Measurements from ENCODE around the gene DOK7. TPM values are rescaled to one million over a fixed set of nuclear protein-coding genes. Genes with fewer than 3 reads are reported as not detected.
"Not testable (repeated sequence)": the region's sequence is repeated elsewhere in the genome, so short reads cannot be mapped to it uniquely, and the experiment has no call there.

Gene DOK7
- polyA plus RNA-seq, 4 donors: 0.28 to 7.5 (median 0.81) TPM; not detected in 1

GRCh38 chr4:3501126-3501824 lies 38.2 kb downstream of the DOK7 start:
- WGBS, 3 donors: 86 to 92% (median 89%) methylated on average over 22 to 24 of the region's 24 CpGs
- Histone ChIP-seq H3K27me3 (ENCODE audit: control insufficient read depth in 3 of 3, insufficient read depth in 3 of 3, low read length in 3 of 3) (no peaks in the 10 kb centered on the region), H3K9me3 (ENCODE audit: control insufficient read depth in 2 of 2, insufficient read depth in 1 of 2, low read depth in 1 of 2, low read length in 1 of 2) (no peaks in the 10 kb centered on the region), H3K27ac (ENCODE audit: low read depth in 1 of 3, low read length in 2 of 3) (no peak overlapping the region), H3K4me3 (ENCODE audit: low read depth in 1 of 3, low read length in 3 of 3) (no peak overlapping the region), H3K36me3 (ENCODE audit: control insufficient read depth in 3 of 3, insufficient read depth in 2 of 3, low read depth in 1 of 3, low read length in 3 of 3) (peaks cover 0 to 84% (median 6%) of the 10 kb centered on the region in 3 donors), H3K4me1 (ENCODE audit: control insufficient read depth in 3 of 3, insufficient read depth in 2 of 3, low read depth in 1 of 3, low read length in 2 of 3) (peaks cover 0 to 18% (median 0%) of the 10 kb centered on the region in 3 donors)
- DNase-seq (no peak), FAIRE-seq (no peak)

GRCh38 chr4:3501825-3502425 lies 38.8 kb downstream of the DOK7 start:
- no peaks in the 10 kb centered on the region for H3K27me3 ChIP-seq (ENCODE audit: control insufficient read depth in 3 of 3, insufficient read depth in 3 of 3, low read length in 3 of 3)
- DNase-seq (no peak), FAIRE-seq (no peak)
- 85 to 92% (median 90%) methylated on average over 19 of the region's 19 CpGs for WGBS, 3 donors
- H3K36me3 ChIP-seq (ENCODE audit: control insufficient read depth in 3 of 3, insufficient read depth in 2 of 3, low read depth in 1 of 3, low read length in 3 of 3): peaks cover 2 to 88% (median 6%) of the 10 kb centered on the region in 3 donors
- H3K9me3 ChIP-seq (ENCODE audit: control insufficient read depth in 2 of 2, insufficient read depth in 1 of 2, low read depth in 1 of 2, low read length in 1 of 2): no peaks in the 10 kb centered on the region
- H3K4me3 ChIP-seq (ENCODE audit: low read depth in 1 of 3, low read length in 3 of 3): no peak overlapping the region
- no peak overlapping the region for H3K27ac ChIP-seq (ENCODE audit: low read depth in 1 of 3, low read length in 2 of 3)
- H3K4me1 ChIP-seq (ENCODE audit: control insufficient read depth in 3 of 3, insufficient read depth in 2 of 3, low read depth in 1 of 3, low read length in 2 of 3): peaks cover 0 to 12% (median 0%) of the 10 kb centered on the region in 3 donors

GRCh38 chr4:3502941-3503936 lies 40.1 kb downstream of the DOK7 start:
- no peaks in the 10 kb centered on the region for H3K27me3 ChIP-seq (ENCODE audit: control insufficient read depth in 3 of 3, insufficient read depth in 3 of 3, low read length in 3 of 3)
- H3K36me3 ChIP-seq (ENCODE audit: control insufficient read depth in 3 of 3, insufficient read depth in 2 of 3, low read depth in 1 of 3, low read length in 3 of 3): peaks cover 2 to 83% (median 6%) of the 10 kb centered on the region in 3 donors
- DNase-seq (no peak), FAIRE-seq (no peak)
- no peak overlapping the region for H3K4me3 ChIP-seq (ENCODE audit: low read depth in 1 of 3, low read length in 3 of 3)
- no peaks in the 10 kb centered on the region for H3K4me1 ChIP-seq (ENCODE audit: control insufficient read depth in 3 of 3, insufficient read depth in 2 of 3, low read depth in 1 of 3, low read length in 2 of 3)
- no peak overlapping the region for H3K27ac ChIP-seq (ENCODE audit: low read depth in 1 of 3, low read length in 2 of 3)
- 89 to 91% (median 90%) methylated on average over 38 to 39 of the region's 39 CpGs for WGBS, 3 donors
- no peaks in the 10 kb centered on the region for H3K9me3 ChIP-seq (ENCODE audit: control insufficient read depth in 2 of 2, insufficient read depth in 1 of 2, low read depth in 1 of 2, low read length in 1 of 2)

GRCh38 chr4:3505231-3505630 lies 42.1 kb downstream of the DOK7 start:
- peaks cover 6 to 81% (median 7%) of the 10 kb centered on the region in 3 donors for H3K36me3 ChIP-seq (ENCODE audit: control insufficient read depth in 3 of 3, insufficient read depth in 2 of 3, low read depth in 1 of 3, low read length in 3 of 3)
- 88 to 98% (median 97%) methylated on average over 16 of the region's 16 CpGs for WGBS, 3 donors
- FAIRE-seq (no peak), DNase-seq (no peak)
- no peak overlapping the region for H3K4me3 ChIP-seq (ENCODE audit: low read depth in 1 of 3, low read length in 3 of 3)
- H3K4me1 ChIP-seq (ENCODE audit: control insufficient read depth in 3 of 3, insufficient read depth in 2 of 3, low read depth in 1 of 3, low read length in 2 of 3): no peaks in the 10 kb centered on the region
- no peaks in the 10 kb centered on the region for H3K9me3 ChIP-seq (ENCODE audit: control insufficient read depth in 2 of 2, insufficient read depth in 1 of 2, low read depth in 1 of 2, low read length in 1 of 2)
- no peaks in the 10 kb centered on the region for H3K27me3 ChIP-seq (ENCODE audit: control insufficient read depth in 3 of 3, insufficient read depth in 3 of 3, low read length in 3 of 3)
- no peak overlapping the region for H3K27ac ChIP-seq (ENCODE audit: low read depth in 1 of 3, low read length in 2 of 3)

- Histone ChIP-seq H3K4me3 (ENCODE audit: low read depth in 1 of 3, low read length in 3 of 3) (no peak overlapping the region), H3K27me3 (ENCODE audit: control insufficient read depth in 3 of 3, insufficient read depth in 3 of 3, low read length in 3 of 3) (no peaks in the 10 kb centered on the region), H3K36me3 (ENCODE audit: control insufficient read depth in 3 of 3, insufficient read depth in 2 of 3, low read depth in 1 of 3, low read length in 3 of 3) (peaks cover 9 to 81% (median 15%) of the 10 kb centered on the region in 3 donors), H3K9me3 (ENCODE audit: control insufficient read depth in 2 of 2, insufficient read depth in 1 of 2, low read depth in 1 of 2, low read length in 1 of 2) (peaks cover 0 to 3% of the 10 kb centered on the region in 2 donors), H3K4me1 (ENCODE audit: control insufficient read depth in 3 of 3, insufficient read depth in 2 of 3, low read depth in 1 of 3, low read length in 2 of 3) (no peaks in the 10 kb centered on the region), H3K27ac (ENCODE audit: low read depth in 1 of 3, low read length in 2 of 3) (no peak overlapping the region)
- FAIRE-seq (no peak), DNase-seq (no peak)
- WGBS, 3 donors: 85 to 86% (median 86%) methylated on average over 10 of the region's 10 CpGs
These were observed 45.4 kb downstream of the DOK7 start for GRCh38 chr4:3508542-3508941.

- no peak overlapping the region for H3K4me3 ChIP-seq (ENCODE audit: low read depth in 1 of 3, low read length in 3 of 3)
- FAIRE-seq (no peak), DNase-seq (no peak)
- peaks cover 0 to 3% of the 10 kb centered on the region in 2 donors for H3K9me3 ChIP-seq (ENCODE audit: control insufficient read depth in 2 of 2, insufficient read depth in 1 of 2, low read depth in 1 of 2, low read length in 1 of 2)
- H3K36me3 ChIP-seq (ENCODE audit: control insufficient read depth in 3 of 3, insufficient read depth in 2 of 3, low read depth in 1 of 3, low read length in 3 of 3): peaks cover 13 to 86% (median 24%) of the 10 kb centered on the region in 3 donors
- H3K27ac ChIP-seq (ENCODE audit: low read depth in 1 of 3, low read length in 2 of 3): no peak overlapping the region
- H3K4me1 ChIP-seq (ENCODE audit: control insufficient read depth in 3 of 3, insufficient read depth in 2 of 3, low read depth in 1 of 3, low read length in 2 of 3): peaks cover 0 to 7% (median 0%) of the 10 kb centered on the region in 3 donors
- 93 to 99% (median 97%) methylated on average over 16 of the region's 16 CpGs for WGBS, 3 donors
- no peaks in the 10 kb centered on the region for H3K27me3 ChIP-seq (ENCODE audit: control insufficient read depth in 3 of 3, insufficient read depth in 3 of 3, low read length in 3 of 3)
These were observed 47.4 kb downstream of the DOK7 start for GRCh38 chr4:3510481-3510880.

GRCh38 chr4:3511187-3511586 lies 48.1 kb downstream of the DOK7 start:
- 97 to 99% (median 99%) methylated on average over 6 of the region's 6 CpGs for WGBS, 3 donors
- peaks cover 14 to 86% (median 28%) of the 10 kb centered on the region in 3 donors for H3K36me3 ChIP-seq (ENCODE audit: control insufficient read depth in 3 of 3, insufficient read depth in 2 of 3, low read depth in 1 of 3, low read length in 3 of 3)
- DNase-seq (no peak), FAIRE-seq (no peak)
- no peaks in the 10 kb centered on the region for H3K27me3 ChIP-seq (ENCODE audit: control insufficient read depth in 3 of 3, insufficient read depth in 3 of 3, low read length in 3 of 3)
- H3K27ac ChIP-seq (ENCODE audit: low read depth in 1 of 3, low read length in 2 of 3): no peak overlapping the region
- peaks cover 0 to 10% (median 0%) of the 10 kb centered on the region in 3 donors for H3K4me1 ChIP-seq (ENCODE audit: control insufficient read depth in 3 of 3, insufficient read depth in 2 of 3, low read depth in 1 of 3, low read length in 2 of 3)
- H3K9me3 ChIP-seq (ENCODE audit: control insufficient read depth in 2 of 2, insufficient read depth in 1 of 2, low read depth in 1 of 2, low read length in 1 of 2): peaks cover 0 to 3% of the 10 kb centered on the region in 2 donors
- H3K4me3 ChIP-seq (ENCODE audit: low read depth in 1 of 3, low read length in 3 of 3): no peak overlapping the region

- 97 to 98% (median 97%) methylated on average over 15 to 21 of the region's 27 CpGs for WGBS, 3 donors
- H3K4me3 ChIP-seq (ENCODE audit: low read depth in 1 of 3, low read length in 3 of 3); DNase-seq; H3K4me1 ChIP-seq (ENCODE audit: control insufficient read depth in 3 of 3, insufficient read depth in 2 of 3, low read depth in 1 of 3, low read length in 2 of 3); H3K9me3 ChIP-seq (ENCODE audit: control insufficient read depth in 2 of 2, insufficient read depth in 1 of 2, low read depth in 1 of 2, low read length in 1 of 2); FAIRE-seq; H3K27ac ChIP-seq (ENCODE audit: low read depth in 1 of 3, low read length in 2 of 3); H3K27me3 ChIP-seq (ENCODE audit: control insufficient read depth in 3 of 3, insufficient read depth in 3 of 3, low read length in 3 of 3): not testable (repeated sequence)
- H3K36me3 ChIP-seq (ENCODE audit: control insufficient read depth in 3 of 3, insufficient read depth in 2 of 3, low read depth in 1 of 3, low read length in 3 of 3): peaks cover 18 to 87% (median 32%) of the 10 kb centered on the region in 3 donors
These were observed 48.5 kb downstream of the DOK7 start for GRCh38 chr4:3511601-3512000.

All from small intestine (tissue), 7 donors.